ENCODE measurements around the gene VWCE. TPM values are rescaled to one million over a fixed set of nuclear protein-coding genes. Genes with fewer than 3 reads are reported as not detected.
A peak's percentile ranks its signal among the peaks of the same experiment; 100 is the strongest.

The VWCE gene
- total and polyA plus RNA-seq, 9 of the 15 experiments (the other 6 are each of a cell fraction or from before 2014, with no cell fraction given), result 0.06 to 1.6 (median 0.63) TPM; not detected in 1

- peak; percentile 82; the same call in 1 of the 2 replicates for TF ChIP-seq MXI1 (IDR thresholded peaks at IDR 0.05; ENCODE audit: low read depth, low read length)
- no peak for TF ChIP-seq KLF16 (IDR thresholded peaks at IDR 0.05)
- no peak for TF ChIP-seq BDP1 (IDR thresholded peaks at IDR 0.05; ENCODE audit: insufficient read depth, insufficient read length)
- peak; percentile 92 for TF ChIP-seq MYC (IDR thresholded peaks at IDR 0.05; ENCODE audit: low read depth, low read length)
- TF ChIP-seq MYC (CRISPR knock-in tag; IDR thresholded peaks at IDR 0.05; ENCODE audit: borderline replicate concordance, low read depth), result peak; percentile 29; the same call in 1 of the 2 replicates
- TF ChIP-seq, protein P1, sequence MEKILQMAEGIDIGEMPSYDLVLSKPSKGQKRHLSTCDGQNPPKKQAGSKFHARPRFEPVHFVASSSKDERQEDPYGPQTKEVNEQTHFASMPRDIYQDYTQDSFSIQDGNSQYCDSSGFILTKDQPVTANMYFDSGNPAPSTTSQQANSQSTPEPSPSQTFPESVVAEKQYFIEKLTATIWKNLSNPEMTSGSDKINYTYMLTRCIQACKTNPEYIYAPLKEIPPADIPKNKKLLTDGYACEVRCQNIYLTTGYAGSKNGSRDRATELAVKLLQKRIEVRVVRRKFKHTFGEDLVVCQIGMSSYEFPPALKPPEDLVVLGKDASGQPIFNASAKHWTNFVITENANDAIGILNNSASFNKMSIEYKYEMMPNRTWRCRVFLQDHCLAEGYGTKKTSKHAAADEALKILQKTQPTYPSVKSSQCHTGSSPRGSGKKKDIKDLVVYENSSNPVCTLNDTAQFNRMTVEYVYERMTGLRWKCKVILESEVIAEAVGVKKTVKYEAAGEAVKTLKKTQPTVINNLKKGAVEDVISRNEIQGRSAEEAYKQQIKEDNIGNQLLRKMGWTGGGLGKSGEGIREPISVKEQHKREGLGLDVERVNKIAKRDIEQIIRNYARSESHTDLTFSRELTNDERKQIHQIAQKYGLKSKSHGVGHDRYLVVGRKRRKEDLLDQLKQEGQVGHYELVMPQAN (IDR thresholded peaks at IDR 0.05; ENCODE audit: borderline replicate concordance), result peak; percentile 69; the same call in 1 of the 2 replicates
- no peak for TF ChIP-seq JUND (IDR thresholded peaks at IDR 0.05; ENCODE audit: borderline replicate concordance, low read depth, low read length)
- TF ChIP-seq JUND (tag; IDR thresholded peaks at IDR 0.05; ENCODE audit: borderline replicate concordance, low read depth, low read length), result no peak; the same call in 2 of the 3 replicates
- 0 out of 2 replicates have a peak, but pooled peaks have one; percentile 73 for TF ChIP-seq GATAD2A (IDR thresholded peaks at IDR 0.05)
- TF ChIP-seq HNRNPK (IDR thresholded peaks at IDR 0.05; ENCODE audit: low read depth, low read length, poor library complexity, severe bottlenecking), result peak; percentile 49
- peak; percentile 58 for TF ChIP-seq PHF20 (IDR thresholded peaks at IDR 0.05; ENCODE audit: partially characterized antibody)
- TF ChIP-seq EHMT2 (IDR thresholded peaks at IDR 0.05), result no peak
- peak; percentile 74 for TF ChIP-seq ARID4B (CRISPR knock-in tag; IDR thresholded peaks at IDR 0.05)
- peak; percentile 20; the same call in 1 of the 2 replicates for TF ChIP-seq FOXM1 (IDR thresholded peaks at IDR 0.05; ENCODE audit: low read depth)
- peak; percentile 92 for TF ChIP-seq FOXM1 (CRISPR knock-in tag; IDR thresholded peaks at IDR 0.05; ENCODE audit: low read depth)
- TF ChIP-seq, protein P2, sequence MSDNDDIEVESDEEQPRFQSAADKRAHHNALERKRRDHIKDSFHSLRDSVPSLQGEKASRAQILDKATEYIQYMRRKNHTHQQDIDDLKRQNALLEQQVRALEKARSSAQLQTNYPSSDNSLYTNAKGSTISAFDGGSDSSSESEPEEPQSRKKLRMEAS (CRISPR knock-in tag; IDR thresholded peaks at IDR 0.05), result peak; percentile 78
- TF ChIP-seq ZNF224 (CRISPR knock-in tag; IDR thresholded peaks at IDR 0.05), result no peak
- TF ChIP-seq PHB2 (IDR thresholded peaks at IDR 0.05; ENCODE audit: low read depth), result no peak
- TF ChIP-seq, protein P3, sequence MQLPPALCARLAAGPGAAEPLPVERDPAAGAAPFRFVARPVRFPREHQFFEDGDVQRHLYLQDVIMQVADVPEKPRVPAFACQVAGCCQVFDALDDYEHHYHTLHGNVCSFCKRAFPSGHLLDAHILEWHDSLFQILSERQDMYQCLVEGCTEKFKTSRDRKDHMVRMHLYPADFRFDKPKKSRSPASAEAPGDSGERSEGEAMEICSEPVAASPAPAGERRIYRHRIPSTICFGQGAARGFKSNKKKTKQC (CRISPR knock-in tag; IDR thresholded peaks at IDR 0.05), result peak; percentile 54; the same call in 1 of the 2 replicates
- TF ChIP-seq PCBP1 (IDR thresholded peaks at IDR 0.05; ENCODE audit: low read depth, low read length, poor library complexity, severe bottlenecking), result peak; percentile 40
Measured at GRCh38 chr11:61332797-61333549, 37.9 kb upstream of the VWCE start, which contains the start of the genes DDB1 and TKFC (continued).
